Measurements from ENCODE around the gene ABI3. TPM values are rescaled to one million over a fixed set of nuclear protein-coding genes. Genes with fewer than 3 reads are reported as not detected.

Gene ABI3
- total RNA-seq, 1 experiment from 2014 or later, result not detected

DNA sequence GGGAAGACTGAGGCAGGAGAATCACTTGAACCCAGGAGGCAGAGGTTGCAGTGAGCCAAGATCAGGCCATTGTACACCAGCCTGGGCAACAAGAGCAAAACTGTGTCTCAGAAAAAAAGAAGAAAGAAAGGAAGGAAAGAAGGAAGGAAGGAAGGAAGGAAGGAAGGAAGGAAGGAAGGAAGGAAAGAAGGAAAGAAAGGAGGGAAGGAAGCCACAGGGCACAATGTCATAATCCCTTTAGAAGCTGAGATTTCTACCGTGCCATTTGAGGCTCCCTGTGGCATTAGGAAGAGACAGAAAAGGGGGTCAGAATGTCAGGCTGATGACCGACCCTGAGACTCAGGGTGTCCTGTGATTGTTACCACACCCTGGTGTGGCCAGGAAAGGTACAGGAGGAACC is 6.7 kb upstream of the ABI3 start:
- Mint-ChIP-seq H3K27me3 (ENCODE audit: insufficient read depth, unreplicated experiment) (peaks cover 55% of the 10 kb centered on the region), H3K4me3 (ENCODE audit: unreplicated experiment) (no peak overlapping the region), H3K9me3 (ENCODE audit: unreplicated experiment) (no peaks in the 10 kb centered on the region), H3K4me1 (ENCODE audit: insufficient read depth, unreplicated experiment) (no peaks in the 10 kb centered on the region), H3K27ac (ENCODE audit: low read depth, unreplicated experiment) (no peak overlapping the region), H3K36me3 (ENCODE audit: insufficient read depth, unreplicated experiment) (no peaks in the 10 kb centered on the region)
- BruUV-seq (replicated peaks), result no TSS peak
- intact Hi-C loops (cut with micrococcal nuclease), result no loop called here
- ChIA-PET POLR2A (no interaction called here), CTCF (no interaction called here)
- TF ChIP-seq, protein P1, sequence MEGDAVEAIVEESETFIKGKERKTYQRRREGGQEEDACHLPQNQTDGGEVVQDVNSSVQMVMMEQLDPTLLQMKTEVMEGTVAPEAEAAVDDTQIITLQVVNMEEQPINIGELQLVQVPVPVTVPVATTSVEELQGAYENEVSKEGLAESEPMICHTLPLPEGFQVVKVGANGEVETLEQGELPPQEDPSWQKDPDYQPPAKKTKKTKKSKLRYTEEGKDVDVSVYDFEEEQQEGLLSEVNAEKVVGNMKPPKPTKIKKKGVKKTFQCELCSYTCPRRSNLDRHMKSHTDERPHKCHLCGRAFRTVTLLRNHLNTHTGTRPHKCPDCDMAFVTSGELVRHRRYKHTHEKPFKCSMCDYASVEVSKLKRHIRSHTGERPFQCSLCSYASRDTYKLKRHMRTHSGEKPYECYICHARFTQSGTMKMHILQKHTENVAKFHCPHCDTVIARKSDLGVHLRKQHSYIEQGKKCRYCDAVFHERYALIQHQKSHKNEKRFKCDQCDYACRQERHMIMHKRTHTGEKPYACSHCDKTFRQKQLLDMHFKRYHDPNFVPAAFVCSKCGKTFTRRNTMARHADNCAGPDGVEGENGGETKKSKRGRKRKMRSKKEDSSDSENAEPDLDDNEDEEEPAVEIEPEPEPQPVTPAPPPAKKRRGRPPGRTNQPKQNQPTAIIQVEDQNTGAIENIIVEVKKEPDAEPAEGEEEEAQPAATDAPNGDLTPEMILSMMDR (IDR thresholded peaks at IDR 0.05; ENCODE audit: unreplicated experiment), result no peak
- DNase-seq (ENCODE audit: unreplicated experiment), result no peak

DNA sequence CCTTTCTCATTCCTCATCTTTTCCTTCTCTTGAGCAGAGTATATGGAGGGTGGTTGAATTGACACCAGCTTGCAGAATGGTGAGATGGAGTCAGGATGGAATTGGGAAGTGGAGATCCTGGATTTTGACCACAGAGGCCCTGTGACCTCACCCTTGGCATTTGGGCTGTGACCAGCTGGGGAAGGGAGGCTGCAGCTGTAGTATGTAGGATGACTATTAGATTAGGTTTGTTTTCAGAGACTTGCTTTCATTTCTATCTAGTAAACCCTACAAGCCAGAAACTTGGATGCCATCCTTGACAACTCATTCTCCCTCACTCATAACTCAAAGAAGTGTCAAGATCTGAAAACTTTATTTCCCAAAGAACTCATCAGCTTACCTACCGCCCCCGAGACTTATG is 6.0 kb upstream of the ABI3 start:
- intact Hi-C loops (cut with micrococcal nuclease), result no loop called here
- no TSS peak for BruUV-seq (replicated peaks)
- Mint-ChIP-seq H3K27ac (ENCODE audit: low read depth, unreplicated experiment) (no peak overlapping the region), H3K27me3 (ENCODE audit: insufficient read depth, unreplicated experiment) (peaks cover 62% of the 10 kb centered on the region), H3K9me3 (ENCODE audit: unreplicated experiment) (no peaks in the 10 kb centered on the region), H3K36me3 (ENCODE audit: insufficient read depth, unreplicated experiment) (no peaks in the 10 kb centered on the region), H3K4me1 (ENCODE audit: insufficient read depth, unreplicated experiment) (peaks cover 7% of the 10 kb centered on the region), H3K4me3 (ENCODE audit: unreplicated experiment) (no peak overlapping the region)
- POLR2A ChIA-PET, result interaction anchor here (0.6 kb wide), 1 partner anchor 260 kb away, joined by 3 read pairs; the partner anchor contains the start of gene SNF8
- no peak for DNase-seq (ENCODE audit: unreplicated experiment)
- CTCF ChIA-PET, result interaction anchor here (0.9 kb wide), 1 partner anchor 23 kb away, joined by 3 read pairs; no protein-coding TSS in a partner anchor
- TF ChIP-seq, protein P1 (IDR thresholded peaks at IDR 0.05; ENCODE audit: unreplicated experiment), result no peak

DNA sequence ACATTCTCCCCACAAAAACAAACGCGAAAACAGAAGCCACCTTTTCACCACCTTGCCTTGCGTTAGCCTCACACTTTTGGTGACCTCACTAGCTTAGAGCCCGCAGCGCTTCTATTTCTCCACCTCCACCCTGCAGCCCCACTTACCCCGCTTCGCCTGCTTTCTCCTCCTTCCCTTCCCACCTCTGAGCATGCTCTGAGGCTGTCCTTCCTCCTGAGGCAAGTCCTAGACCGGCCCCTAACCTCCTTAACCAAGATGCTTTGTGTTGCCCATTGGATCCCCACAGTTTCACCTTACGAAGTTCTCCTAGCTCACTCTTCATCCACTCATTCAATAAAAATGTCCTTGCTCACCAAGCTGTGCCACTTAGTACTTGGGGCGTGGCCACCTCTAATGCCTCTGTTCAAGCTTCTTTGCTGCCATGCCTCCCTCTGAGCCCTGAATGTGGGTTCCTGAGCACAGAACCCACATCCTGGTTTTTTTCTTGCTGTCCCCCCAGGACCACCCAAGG is 1.4 kb upstream of the ABI3 start:
- no peak for DNase-seq (ENCODE audit: unreplicated experiment)
- Mint-ChIP-seq H3K4me3 (ENCODE audit: unreplicated experiment) (no peak overlapping the region), H3K27me3 (ENCODE audit: insufficient read depth, unreplicated experiment) (peaks cover 58% of the 10 kb centered on the region), H3K9me3 (ENCODE audit: unreplicated experiment) (no peaks in the 10 kb centered on the region), H3K4me1 (ENCODE audit: insufficient read depth, unreplicated experiment) (peaks cover 7% of the 10 kb centered on the region), H3K36me3 (ENCODE audit: insufficient read depth, unreplicated experiment) (peaks cover 6% of the 10 kb centered on the region), H3K27ac (ENCODE audit: low read depth, unreplicated experiment) (no peak overlapping the region)
- intact Hi-C loops (cut with micrococcal nuclease), result no loop called here
- TF ChIP-seq, protein P1 (IDR thresholded peaks at IDR 0.05; ENCODE audit: unreplicated experiment), result no peak
- POLR2A ChIA-PET, result no interaction called here
- BruUV-seq (replicated peaks), result no TSS peak
- CTCF ChIA-PET, result interaction anchor here (1.0 to 1.8 kb wide), 2 partner anchors 18 to 330 kb away, joined by 4 to 9 read pairs; no protein-coding TSS in a partner anchor

DNA sequence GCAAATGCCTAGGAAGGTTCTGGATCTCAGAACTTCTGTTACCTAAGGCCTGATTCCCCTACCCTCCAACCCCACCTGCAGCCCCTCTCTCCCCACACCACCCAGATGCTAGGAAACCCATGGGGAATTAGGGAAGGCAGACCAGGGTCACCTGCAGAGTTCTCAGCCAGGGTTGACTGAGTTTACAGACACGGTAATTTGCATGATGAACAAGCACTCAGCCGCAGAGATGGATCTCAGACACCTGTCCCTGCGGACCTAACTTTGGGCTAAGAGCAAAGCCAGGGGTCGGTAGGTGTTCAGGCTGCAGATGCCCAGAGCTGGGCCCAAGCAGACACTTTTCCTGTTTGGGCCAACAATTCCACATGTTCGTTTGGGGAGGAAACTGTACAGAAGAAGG is 2.9 kb downstream of the ABI3 start:
- TF ChIP-seq, protein P1 (IDR thresholded peaks at IDR 0.05; ENCODE audit: unreplicated experiment), result no peak
- Mint-ChIP-seq H3K9me3 (ENCODE audit: unreplicated experiment) (no peaks in the 10 kb centered on the region), H3K4me3 (ENCODE audit: unreplicated experiment) (no peak overlapping the region), H3K27me3 (ENCODE audit: insufficient read depth, unreplicated experiment) (peaks cover 21% of the 10 kb centered on the region), H3K27ac (ENCODE audit: low read depth, unreplicated experiment) (no peak overlapping the region), H3K4me1 (ENCODE audit: insufficient read depth, unreplicated experiment) (peaks cover 7% of the 10 kb centered on the region), H3K36me3 (ENCODE audit: insufficient read depth, unreplicated experiment) (peaks cover 6% of the 10 kb centered on the region)
- CTCF ChIA-PET, result interaction anchor here (1.4 kb wide), 1 partner anchor 178 kb away, joined by 3 read pairs; no protein-coding TSS in a partner anchor
- POLR2A ChIA-PET, result interaction anchor here (0.6 kb wide), 1 partner anchor 521 kb away, joined by 3 read pairs; no protein-coding TSS in a partner anchor
- no TSS peak for BruUV-seq (replicated peaks)
- intact Hi-C loops (cut with micrococcal nuclease), result no loop called here
- DNase-seq (ENCODE audit: unreplicated experiment), result no peak

Data from MCF 10A (cell line).